ENCODE measurements around the gene ARID3A.

- TF ChIP-seq EZH2 (optimal IDR thresholded peaks at IDR 0.05; ENCODE audit: low read depth, low read length) (no peak), EZH2phosphoT487 (IDR thresholded peaks at IDR 0.05; ENCODE audit: low read length) (no peak)
Measured at GRCh38 chr19:876089-876488, 49.7 kb upstream of the ARID3A start.

All from MM.1S (cell line).